Pancreas (tissue), 10 donors: ENCODE measurements around the gene DPM2. TPM values are rescaled to one million over a fixed set of nuclear protein-coding genes. Genes with fewer than 3 reads are reported as not detected.

Experiments used
- ATAC-seq, 4 donors: fragments of 200-7000 bp; cut with Tn5 transposase; one replicate each; pipeline versions ENCODE4 v1.8.0 to v1.9.1; 2020; ENCODE audit warnings: mild to moderate bottlenecking in 4 of 4, moderate library complexity in 4 of 4
- DNase-seq, 6 donors: peaks; one replicate each; pipeline ENCODE4 v3.0.0-alpha.2; 2020
- FAIRE-seq: peaks from 2 replicates; lab custom pipeline; 2012; peaks lifted over from hg19 to GRCh38; lab: Jason Lieb, UNC
- H3K27ac ChIP-seq, 4 donors: fragments of 200-600 bp; sonication (generic); 1 replicate in 3 of 4; 2 replicates in 1 of 4; pipeline versions ENCODE4 v1.5.0 to v1.8.0; 2020
- H3K27me3 ChIP-seq, 4 donors: fragments of 200-600 bp; one replicate each; pipeline ENCODE4 v1.8.0; 2021
- H3K36me3 ChIP-seq, 3 donors: fragments of 200-600 bp; sonication (generic) in 1 of 3; one replicate each; pipeline versions ENCODE4 v1.5.0 to v1.8.0; 2020 to 2021
- H3K4me1 ChIP-seq, 3 donors: fragments of 200-600 bp; one replicate each; pipeline ENCODE4 v1.8.0; 2021
- H3K4me3 ChIP-seq, 4 donors: fragments of 200-600 bp; sonication (generic) in 2 of 4; one replicate each; pipeline versions ENCODE4 v1.5.0 to v1.8.0; 2020 to 2021
- H3K9me3 ChIP-seq, 4 donors: fragments of 200-600 bp; one replicate each; pipeline ENCODE4 v1.8.0; 2021
- CTCF ChIP-seq, 4 donors: fragments of 200-600 bp; sonication (generic) in 3 of 4; IDR thresholded peaks; one replicate each; pipeline versions ENCODE4 v1.5.0 to v1.8.0; 2021; ENCODE audit warnings: antibody characterized with exemption in 4 of 4
- WGBS, 2 donors: extraction: QIAGEN DNeasy Blood & Tissue Kit; methylation state at CpG; one replicate each; pipeline ENCODE4 v1.1.7; 2013; 5-methylcytosine and 5-hydroxymethylcytosine counted together
- intact Hi-C, 3 donors: fragments of 100-400 bp; cut with DNase I; formaldehyde crosslinking; loops; one replicate each; pipeline versions ENCODE4 v1.11.1 to v1.14.2; 2022
- polyA plus RNA-seq, 2 donors: library from polyadenylated mRNA; stranded (reverse); fragments of 200-250 nt; gene quantifications; one replicate each; pipeline ENCODE4 v1.2.3, GENCODE V29; 2013
- total RNA-seq, 6 donors: library from RNA; stranded (reverse); fragmentation: NEBNext Ultra II Directional in 4 of 6; extraction: Animal tissue kit (Norgen Biotek cat#: 25700) in 4 of 6; gene quantifications; one replicate each; pipeline versions ENCODE4 v1.2.1 to v1.2.4, GENCODE V29; 2021 to 2023
- donor health status: healthy with polysubstance abuse.
- donor health status: DM: no; HTN: no; CAD: no; lungs with moderate emphysema.
- donor health status: DM: no; HTN: no; CAD: no.
- donor health status: control.
- donor health status: control.
- donor health status: Bipolar disorder and iron deficiency.
- donor health status: DM: yes; HTN: yes; CAD: no.
- donor health status: DM: no; HTN: no; CAD: no.
- donor health status: DM: no; HTN: no; CAD: no.
- donor health status: DM: yes; HTN: yes; CAD: no.

DPM2 gene
- total and polyA plus RNA-seq, 8 donors: 19.6 to 56.8 (median 27.8) TPM

GRCh38 chr9:127982912-127983311 lies 45.3 kb upstream of the DPM2 start:
- no peak for DNase-seq
- no peak for FAIRE-seq
- no peaks in the 10 kb centered on the region for H3K9me3 ChIP-seq
- H3K27me3 ChIP-seq: no peaks in the 10 kb centered on the region
- ATAC-seq: no peak
- no peak overlapping the region for H3K4me3 ChIP-seq
- WGBS, 2 donors: 50 to 73% methylated on average over 1 of the region's 1 CpG
- H3K4me1 ChIP-seq: peaks cover 20 to 30% (median 26%) of the 10 kb centered on the region in 3 donors
- intact Hi-C loops: no loop called here
- no peak for TF ChIP-seq CTCF (IDR thresholded peaks at IDR 0.05)
- H3K36me3 ChIP-seq: no peaks in the 10 kb centered on the region
- no peak overlapping the region for H3K27ac ChIP-seq

- Histone ChIP-seq H3K9me3 (no peaks in the 10 kb centered on the region), H3K36me3 (no peaks in the 10 kb centered on the region), H3K27ac (peak overlapping the region; percentile 87 to 91 (median 88)), H3K4me3 (peak overlapping the region; percentile 3 to 84 (median 74)), H3K4me1 (peaks cover 24 to 31% (median 24%) of the 10 kb centered on the region in 3 donors), H3K27me3 (no peaks in the 10 kb centered on the region)
- no peak for ATAC-seq
- FAIRE-seq: no peak
- TF ChIP-seq CTCF (IDR thresholded peaks at IDR 0.05): no peak
- 57% methylated on average over 11 of the region's 11 CpGs for WGBS, 2 donors
- intact Hi-C loops: no loop called here
- DNase-seq: no peak
These were observed 44.0 kb upstream of the DPM2 start for GRCh38 chr9:127981559-127982121.

DNA sequence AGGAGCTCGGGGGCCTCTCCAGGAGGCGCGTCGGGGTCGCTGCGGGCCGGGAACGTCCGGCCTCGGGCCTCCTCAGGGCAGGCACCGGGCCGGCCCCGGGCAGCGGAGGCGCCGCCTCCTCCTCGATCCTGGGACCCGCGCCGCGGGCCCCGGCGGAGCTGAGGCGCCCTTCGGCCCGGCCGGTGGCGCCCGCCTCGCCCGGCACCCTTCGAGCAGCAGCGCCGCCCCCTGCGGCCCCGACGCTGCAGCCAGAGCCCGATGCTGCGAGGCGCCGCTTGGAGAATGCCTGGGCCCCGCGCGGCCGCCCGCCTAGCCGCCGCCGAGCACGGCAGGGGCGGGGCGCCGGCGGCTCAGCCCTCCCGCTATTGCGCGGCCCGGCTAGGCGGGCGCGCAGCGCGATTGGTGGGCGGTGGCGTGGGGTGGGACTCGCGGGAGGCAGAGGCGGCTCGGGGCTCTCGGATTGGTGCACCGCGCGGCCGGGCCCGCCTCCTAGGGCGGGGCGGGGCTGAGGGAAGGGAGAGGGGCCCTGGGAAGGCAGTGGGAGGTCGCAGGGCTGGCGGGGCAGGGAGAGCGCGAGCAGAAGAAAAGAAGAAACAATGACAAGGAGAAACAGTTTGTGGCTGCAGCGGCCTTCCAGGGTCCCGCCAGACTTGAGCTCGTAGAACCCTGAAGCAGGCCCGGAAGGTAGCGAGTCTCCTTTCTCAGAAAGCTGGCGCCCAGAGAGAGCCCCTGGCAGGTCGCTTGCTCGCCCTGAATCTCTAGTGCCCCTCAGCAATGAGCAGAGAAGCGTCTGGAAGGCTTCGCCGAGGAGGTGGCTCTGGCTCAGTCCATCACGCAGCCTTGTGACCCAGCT lies 43.3 kb upstream of the DPM2 start, which contains the start of gene EEIG1:
TSS of gene EEIG1 (minus strand) at position 284 of the 853 bp plus-strand sequence. CDS start 852 bp downstream, outside the sequence.
- Histone ChIP-seq H3K9me3 (no peaks in the 10 kb centered on the region), H3K4me1 (peaks cover 24 to 31% (median 25%) of the 10 kb centered on the region in 3 donors), H3K27me3 (no peaks in the 10 kb centered on the region), H3K4me3 (peak within 1 kb of the TSS; percentile 69 to 84 (median 76)), H3K27ac (peak within 1 kb of the TSS; percentile 87 to 91 (median 88)), H3K36me3 (no peaks in the 10 kb centered on the region)
- no peak for TF ChIP-seq CTCF (IDR thresholded peaks at IDR 0.05)
- FAIRE-seq (no peak), DNase-seq (peak; percentile 95 to 98 (median 96)), ATAC-seq (peak; percentile 80 to 90 (median 86))
- WGBS, 2 donors: 0% methylated on average over 34 to 93 of the region's 93 CpGs
- intact Hi-C loops: no loop called here

DNA sequence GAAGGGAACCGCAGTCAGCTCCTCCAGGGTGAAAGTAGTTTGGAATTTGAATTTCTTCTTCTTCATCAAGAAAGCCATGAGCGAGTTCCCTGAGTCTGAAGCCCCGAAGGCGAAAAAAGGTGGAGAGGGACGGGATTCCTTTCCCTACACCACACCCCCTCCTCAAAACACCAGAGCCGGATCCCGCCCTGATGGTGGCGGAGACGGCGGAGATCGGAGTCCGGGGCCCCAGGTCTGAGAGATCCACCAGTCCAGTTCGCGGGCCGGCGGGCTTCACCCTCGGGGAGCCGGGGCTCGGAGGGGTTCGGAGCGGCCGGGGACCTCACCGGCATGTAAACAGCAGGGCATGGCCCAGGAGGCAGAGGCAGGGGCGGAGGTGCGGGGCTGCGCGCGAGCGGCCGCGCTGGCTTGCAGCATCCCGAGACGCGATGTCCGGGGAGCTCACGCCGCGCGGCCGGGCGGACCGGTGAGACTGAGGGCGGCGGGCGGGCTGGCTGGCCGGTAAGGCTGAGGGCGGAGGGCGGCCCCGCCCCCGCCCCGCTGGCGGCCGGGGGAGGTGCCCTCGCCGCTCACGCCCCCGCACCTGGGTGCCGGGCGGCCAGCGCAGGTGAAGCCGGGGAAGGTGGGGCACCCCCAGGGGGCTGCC lies 42.5 kb upstream of the DPM2 start:
- Histone ChIP-seq H3K4me3 (peak overlapping the region; percentile 69 to 84 (median 76)), H3K4me1 (peaks cover 30 to 38% (median 30%) of the 10 kb centered on the region in 3 donors), H3K27ac (peak overlapping the region; percentile 80 to 86 (median 82)), H3K36me3 (no peaks in the 10 kb centered on the region), H3K27me3 (no peaks in the 10 kb centered on the region), H3K9me3 (no peaks in the 10 kb centered on the region)
- intact Hi-C loops: no loop called here
- TF ChIP-seq CTCF (IDR thresholded peaks at IDR 0.05): no peak
- 0% methylated on average over 52 to 61 of the region's 61 CpGs for WGBS, 2 donors
- peak; percentile 66 to 91 (median 78) for DNase-seq
- peak; percentile 49 to 55 (median 50) for ATAC-seq
- FAIRE-seq: no peak
